Psoas muscle (tissue), 8 donors: ENCODE results near the gene DMAC2L. TPM values are rescaled to one million over a fixed set of nuclear protein-coding genes. Genes with fewer than 3 reads are reported as not detected.

Experiments used
- ATAC-seq, 4 donors: fragments of 200-7000 bp; cut with Tn5 transposase; one replicate each; pipeline ENCODE4 v1.9.1; 2020; ENCODE audit warnings: moderate library complexity in 3 of 4, mild to moderate bottlenecking in 2 of 4
- DNase-seq, 2 donors: peaks; one replicate each; pipeline ENCODE4 v3.0.0-alpha.2; 2020
- H3K27ac ChIP-seq: fragments of 200-600 bp; one replicate; pipeline ENCODE4 v1.8.0; 2022
- H3K27me3 ChIP-seq, 3 donors: fragments of 200-600 bp in 1 of 3; one replicate each; pipeline versions ENCODE4 v1.6.1 to v1.8.0; 2013 to 2022; ENCODE audit warnings: low read length in 2 of 3, mild to moderate bottlenecking in 2 of 3, moderate library complexity in 1 of 3; ENCODE audit not compliant: insufficient read depth in 3 of 3
- H3K36me3 ChIP-seq, 2 donors: fragments of 200-600 bp in 1 of 2; one replicate each; pipeline versions ENCODE4 v1.6.1 to v1.8.0; 2013 to 2022; ENCODE audit warnings: low read depth in 1 of 2, mild to moderate bottlenecking in 1 of 2, moderate library complexity in 1 of 2; ENCODE audit not compliant: insufficient read depth in 1 of 2
- H3K4me1 ChIP-seq: fragments of 200-600 bp; one replicate; pipeline ENCODE4 v1.8.0; 2022
- H3K4me3 ChIP-seq: fragments of 200-600 bp; one replicate; pipeline ENCODE4 v1.8.0; 2022; ENCODE audit warnings: mild to moderate bottlenecking
- H3K9me3 ChIP-seq: fragments of 200-600 bp; one replicate; pipeline ENCODE4 v1.8.0; 2022
- WGBS, 3 donors: extraction: QIAGEN DNeasy Blood & Tissue Kit; methylation state at CpG; one replicate each; pipeline versions ENCODE4 v1.1.6 to v1.1.7; 2013; 5-methylcytosine and 5-hydroxymethylcytosine counted together
- intact Hi-C, 2 donors: fragments of 100-400 bp; cut with DNase I; formaldehyde crosslinking; loops; one replicate each; pipeline versions ENCODE4 v1.11.0 to v1.14.2; 2022
- polyA plus RNA-seq, 3 donors: library from polyadenylated mRNA; stranded (reverse); fragments of 200-250 nt; gene quantifications; one replicate each; pipeline ENCODE4 v1.2.3, GENCODE V29; 2013
- total RNA-seq, 4 donors: library from RNA; stranded (reverse); fragmentation: NEBNext Ultra II Directional in 2 of 4; extraction: Animal tissue kit (Norgen Biotek cat#: 25700) in 2 of 4; gene quantifications; one replicate each; pipeline versions ENCODE4 v1.2.1 to v1.2.4, GENCODE V29; 2021 to 2023
- TF ChIP-seq, protein P1 (sequence below): fragments of 200-600 bp; IDR thresholded peaks from one replicate; pipeline ENCODE4 v1.8.0; 2022; ENCODE audit warnings: antibody characterized with exemption
- donor health status: healthy with polysubstance abuse.
- donor health status: DM: no; HTN: no; CAD: no; lungs with moderate emphysema.
- donor health status: Bipolar disorder and iron deficiency.
- donor health status: healthy.
- donor health status: DM: yes; HTN: yes; CAD: no.
- donor health status: DM: no; HTN: no; CAD: no.
- donor health status: DM: no; HTN: no; CAD: no.
- donor health status: DM: yes; HTN: yes; CAD: no.

DMAC2L gene
- total and polyA plus RNA-seq, 7 donors, result 21.7 to 43.5 (median 32.7) TPM

DNA sequence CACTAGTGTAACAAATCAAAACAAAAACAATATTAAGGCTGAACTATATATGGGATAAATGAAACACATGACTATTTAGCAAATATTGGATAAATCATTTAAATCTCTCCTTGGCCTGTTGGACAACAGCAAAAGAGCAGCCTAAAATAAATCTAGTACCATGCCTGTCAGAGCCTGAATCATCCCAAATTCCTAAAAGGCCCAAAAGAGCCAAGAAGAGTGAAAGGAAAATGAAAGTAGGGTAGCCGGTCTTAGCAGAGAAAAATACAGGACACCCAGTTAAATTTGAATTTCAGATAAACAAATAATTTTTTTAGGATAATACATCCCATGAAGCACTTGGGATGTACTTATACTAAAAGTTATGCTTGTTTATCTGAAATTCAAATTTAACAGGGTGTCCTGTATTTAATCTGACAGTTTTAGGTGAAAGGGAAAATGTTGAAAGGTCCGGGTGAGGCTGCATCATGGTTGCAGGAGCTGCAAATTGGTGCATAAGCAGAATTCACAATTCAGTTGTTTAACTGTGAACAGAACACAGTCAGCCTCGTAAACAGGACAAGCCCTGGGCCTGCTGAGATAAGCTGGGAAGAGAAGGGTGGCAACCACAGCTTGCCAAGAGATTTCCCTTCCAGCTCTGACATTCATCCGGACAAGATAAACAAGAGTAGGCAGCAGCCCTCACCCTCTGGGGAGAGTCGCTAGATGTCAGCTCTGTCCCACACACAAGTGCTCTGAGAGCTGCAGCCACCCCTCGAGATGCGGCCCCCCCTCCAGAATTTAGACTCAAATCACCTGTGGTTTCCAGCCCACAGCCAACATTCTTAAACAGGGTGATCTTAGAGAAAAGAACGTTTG lies 30.3 kb downstream of the DMAC2L start:
- Histone ChIP-seq H3K4me3 (peak overlapping the region; percentile 46), H3K9me3 (no peaks in the 10 kb centered on the region), H3K36me3 (peaks cover 0 to 7% of the 10 kb centered on the region in 2 donors), H3K27ac (peak overlapping the region; percentile 43), H3K27me3 (no peaks in the 10 kb centered on the region), H3K4me1 (peaks cover 9% of the 10 kb centered on the region)
- WGBS, 3 donors, result 4 to 12% (median 7%) methylated on average over 8 of the region's 8 CpGs
- ATAC-seq, result peak; percentile 77 to 87 (median 82)
- intact Hi-C loops, result loop anchor here in 1 of 2 donors (5.0 kb wide), 1 partner anchor 190 kb away; the partner anchor contains the start of gene MAP4K5
- TF ChIP-seq, protein P1, sequence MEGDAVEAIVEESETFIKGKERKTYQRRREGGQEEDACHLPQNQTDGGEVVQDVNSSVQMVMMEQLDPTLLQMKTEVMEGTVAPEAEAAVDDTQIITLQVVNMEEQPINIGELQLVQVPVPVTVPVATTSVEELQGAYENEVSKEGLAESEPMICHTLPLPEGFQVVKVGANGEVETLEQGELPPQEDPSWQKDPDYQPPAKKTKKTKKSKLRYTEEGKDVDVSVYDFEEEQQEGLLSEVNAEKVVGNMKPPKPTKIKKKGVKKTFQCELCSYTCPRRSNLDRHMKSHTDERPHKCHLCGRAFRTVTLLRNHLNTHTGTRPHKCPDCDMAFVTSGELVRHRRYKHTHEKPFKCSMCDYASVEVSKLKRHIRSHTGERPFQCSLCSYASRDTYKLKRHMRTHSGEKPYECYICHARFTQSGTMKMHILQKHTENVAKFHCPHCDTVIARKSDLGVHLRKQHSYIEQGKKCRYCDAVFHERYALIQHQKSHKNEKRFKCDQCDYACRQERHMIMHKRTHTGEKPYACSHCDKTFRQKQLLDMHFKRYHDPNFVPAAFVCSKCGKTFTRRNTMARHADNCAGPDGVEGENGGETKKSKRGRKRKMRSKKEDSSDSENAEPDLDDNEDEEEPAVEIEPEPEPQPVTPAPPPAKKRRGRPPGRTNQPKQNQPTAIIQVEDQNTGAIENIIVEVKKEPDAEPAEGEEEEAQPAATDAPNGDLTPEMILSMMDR, result peak; percentile 35
- DNase-seq, result peak in 1 of 2 donors; percentile 61

DNA sequence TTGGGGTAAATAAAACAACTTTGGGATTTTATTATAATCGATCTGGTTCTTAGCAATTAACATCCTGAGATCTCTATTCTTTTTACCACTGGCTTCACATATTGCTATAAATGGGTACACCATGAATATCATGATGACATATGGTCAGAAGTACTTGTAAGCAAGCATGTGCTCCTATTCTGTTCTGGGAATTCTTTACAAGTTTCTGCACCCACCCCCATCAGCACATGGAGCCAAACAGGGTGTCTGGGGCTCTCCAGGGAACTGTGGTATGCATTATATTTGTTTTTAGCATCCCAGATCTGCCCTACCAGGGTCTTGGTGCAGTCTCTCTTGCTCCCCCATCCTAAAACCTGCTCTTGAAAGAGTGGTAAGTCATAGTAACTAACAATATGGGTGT lies 31.3 kb downstream of the DMAC2L start:
- ATAC-seq, result no peak
- no peaks in the 10 kb centered on the region for H3K9me3 ChIP-seq
- H3K27me3 ChIP-seq, result no peaks in the 10 kb centered on the region
- H3K27ac ChIP-seq, result no peak overlapping the region
- peaks cover 0 to 7% of the 10 kb centered on the region in 2 donors for H3K36me3 ChIP-seq
- TF ChIP-seq, protein P1, result no peak
- DNase-seq, result no peak
- peaks cover 15% of the 10 kb centered on the region for H3K4me1 ChIP-seq
- H3K4me3 ChIP-seq, result no peak overlapping the region
- WGBS, 3 donors, result 59 to 73% (median 70%) methylated on average over 1 of the region's 1 CpG
- intact Hi-C loops, result loop anchor here in 1 of 2 donors (5.0 kb wide), 1 partner anchor 189 kb away; the partner anchor contains the start of gene MAP4K5

DNA sequence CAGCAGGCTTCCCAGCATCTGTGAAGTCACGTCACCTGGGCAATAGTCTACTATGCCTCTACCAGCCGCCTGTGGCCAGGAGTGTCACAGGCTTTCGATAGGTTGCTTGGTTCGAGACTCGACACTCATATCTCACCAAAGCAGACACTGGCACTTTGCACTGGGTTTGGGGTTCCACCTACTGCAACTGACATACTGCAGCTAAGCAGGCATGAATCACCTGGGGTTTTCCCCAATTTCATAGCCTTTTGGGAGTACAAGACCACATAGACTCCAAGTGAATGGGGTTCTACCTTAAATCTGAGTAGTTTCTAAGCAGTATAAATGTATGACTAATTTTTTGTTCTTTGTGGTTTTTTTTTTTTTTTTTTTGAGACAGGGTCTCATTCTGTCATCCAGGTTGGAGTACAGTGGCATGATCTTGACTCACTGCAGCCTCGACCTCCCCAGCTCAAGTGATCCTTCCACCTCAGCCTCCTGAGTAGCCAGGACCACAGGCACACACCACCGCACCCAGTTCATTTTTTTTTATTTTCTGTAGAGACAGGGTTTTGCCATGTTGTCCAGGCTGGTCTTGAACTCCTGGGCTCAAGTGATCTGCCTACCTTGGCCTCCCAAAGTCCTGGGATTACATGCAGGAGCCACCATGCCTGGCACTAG lies 32.1 kb downstream of the DMAC2L start:
- TF ChIP-seq, protein P1, result no peak
- Histone ChIP-seq H3K27ac (no peak overlapping the region), H3K4me1 (peaks cover 15% of the 10 kb centered on the region), H3K36me3 (no peaks in the 10 kb centered on the region), H3K9me3 (no peaks in the 10 kb centered on the region), H3K4me3 (no peak overlapping the region), H3K27me3 (no peaks in the 10 kb centered on the region)
- DNase-seq (no peak), ATAC-seq (no peak)
- intact Hi-C loops, result loop anchor here in 1 of 2 donors (5.0 kb wide), 1 partner anchor 188 kb away; the partner anchor contains the start of gene MAP4K5
- WGBS, 3 donors, result 93 to 94% (median 93%) methylated on average over 7 of the region's 7 CpGs

DNA sequence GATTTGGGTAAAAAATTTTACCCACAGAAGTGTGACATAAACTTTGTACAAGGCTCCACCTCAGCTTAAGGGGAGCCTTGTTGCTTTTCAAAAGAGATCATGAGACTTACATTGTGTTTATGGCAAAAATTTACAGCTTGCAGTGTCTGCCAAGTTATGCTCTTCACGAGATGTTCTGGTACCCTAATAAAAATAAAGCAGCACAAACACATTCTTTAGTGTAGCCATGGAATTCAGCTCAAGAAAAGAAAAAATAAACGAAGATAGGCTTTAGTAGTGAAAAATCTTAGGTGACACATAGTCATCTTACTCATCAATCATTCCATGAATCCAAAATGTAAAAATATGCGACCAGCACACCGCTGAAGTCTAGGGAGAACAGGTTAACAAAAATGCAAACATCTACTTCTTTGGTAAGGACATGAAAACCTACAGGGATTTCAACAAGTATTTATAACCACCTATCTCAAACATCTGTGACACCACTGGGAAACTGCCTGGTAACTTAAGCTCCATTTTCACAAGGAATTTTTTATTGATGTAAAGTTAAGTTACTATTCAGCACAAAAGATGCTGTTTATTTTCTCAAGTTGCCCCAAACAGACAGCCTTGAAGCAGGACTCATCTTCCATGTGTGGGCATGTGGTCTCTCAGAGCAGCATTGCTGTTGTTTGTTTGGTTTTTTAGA lies 32.9 kb downstream of the DMAC2L start:
- TF ChIP-seq, protein P1, result no peak
- DNase-seq, result no peak
- H3K27ac ChIP-seq, result no peak overlapping the region
- intact Hi-C loops, result loop anchor here in 1 of 2 donors (5.0 kb wide), 1 partner anchor 187 kb away; the partner anchor contains the start of gene MAP4K5
- H3K36me3 ChIP-seq, result no peaks in the 10 kb centered on the region
- H3K27me3 ChIP-seq, result no peaks in the 10 kb centered on the region
- no peak overlapping the region for H3K4me3 ChIP-seq
- 61 to 66% (median 65%) methylated on average over 4 of the region's 4 CpGs for WGBS, 3 donors
- ATAC-seq, result no peak
- peaks cover 15% of the 10 kb centered on the region for H3K4me1 ChIP-seq
- no peaks in the 10 kb centered on the region for H3K9me3 ChIP-seq
